GM18526 (cell line): Measurements from ENCODE around the gene PILRB.

Experiments used
- POLR2A ChIP-seq: IDR thresholded peaks from 3 replicates; pipeline ENCODE4 v1.6.1; 2011; ENCODE audit not compliant: insufficient read length; ENCODE audit errors: extremely low read depth

The PILRB gene

GRCh38 chr7:100413346-100413745, 55.4 kb downstream of the PILRB start:
- TF ChIP-seq POLR2A: no peak

- TF ChIP-seq POLR2A: no peak
These were observed 56.0 kb downstream of the PILRB start for GRCh38 chr7:100413889-100414288.

DNA sequence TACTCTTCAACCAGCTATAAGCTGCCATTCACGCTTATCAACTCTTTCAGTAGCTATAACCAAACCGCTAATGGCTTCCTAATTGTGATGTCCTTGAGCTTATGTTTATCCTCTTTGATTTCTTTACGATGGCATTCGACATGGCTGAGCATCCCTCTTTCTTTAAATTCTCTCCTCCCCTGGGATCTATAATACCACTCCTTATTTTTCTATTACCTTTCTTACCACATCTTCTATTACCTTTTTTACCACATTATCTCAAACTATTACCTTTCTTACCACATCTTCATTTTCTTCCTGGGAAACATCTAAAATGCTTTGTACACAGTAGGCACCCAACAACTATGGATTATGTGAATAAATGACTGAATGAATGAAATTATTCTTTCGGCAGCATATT, 57.5 kb downstream of the PILRB start:
- no peak for TF ChIP-seq POLR2A
